ENCODE measurements around the gene CIITA.
A peak's percentile ranks its signal among the peaks of the same experiment; 100 is the strongest.

Gene CIITA

DNA sequence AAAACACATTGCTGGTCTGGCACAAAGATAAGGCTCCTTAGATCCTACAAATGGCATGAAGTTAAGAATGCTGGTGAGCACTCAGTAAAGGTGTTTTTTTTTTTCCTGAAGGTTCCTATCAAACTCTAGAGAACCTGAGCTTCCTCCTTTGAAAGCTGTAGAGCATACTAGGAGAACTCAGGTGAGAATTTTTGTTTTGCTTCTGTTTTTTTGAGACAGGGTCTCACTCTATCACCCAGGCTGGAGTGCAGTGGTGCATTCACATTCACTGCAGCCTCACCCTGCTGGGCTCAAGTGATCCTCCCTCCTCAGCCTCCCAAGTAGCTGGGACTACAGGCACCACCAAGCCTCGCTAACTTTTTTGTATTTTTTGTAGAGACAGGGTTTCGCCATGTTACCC lies 21.0 kb upstream of the CIITA start:
- no peak overlapping the region for H3K4me3 ChIP-seq (ENCODE audit: low read length)
- H3K9ac ChIP-seq (ENCODE audit: low read length): no peak overlapping the region
- peaks cover 3% of the 10 kb centered on the region for H3K4me1 ChIP-seq (ENCODE audit: control insufficient read depth, insufficient read depth, low read length)
- DNase-seq (ENCODE audit: low read depth): no peak
- H3K9me3 ChIP-seq (ENCODE audit: control insufficient read depth, low read length): no peaks in the 10 kb centered on the region
- H3K27me3 ChIP-seq (replicated peaks; ENCODE audit: control insufficient read depth, insufficient read depth, low read length): no peaks in the 10 kb centered on the region
- H3K36me3 ChIP-seq (ENCODE audit: control insufficient read depth, insufficient read depth, low read length, severe bottlenecking): no peaks in the 10 kb centered on the region

DNA sequence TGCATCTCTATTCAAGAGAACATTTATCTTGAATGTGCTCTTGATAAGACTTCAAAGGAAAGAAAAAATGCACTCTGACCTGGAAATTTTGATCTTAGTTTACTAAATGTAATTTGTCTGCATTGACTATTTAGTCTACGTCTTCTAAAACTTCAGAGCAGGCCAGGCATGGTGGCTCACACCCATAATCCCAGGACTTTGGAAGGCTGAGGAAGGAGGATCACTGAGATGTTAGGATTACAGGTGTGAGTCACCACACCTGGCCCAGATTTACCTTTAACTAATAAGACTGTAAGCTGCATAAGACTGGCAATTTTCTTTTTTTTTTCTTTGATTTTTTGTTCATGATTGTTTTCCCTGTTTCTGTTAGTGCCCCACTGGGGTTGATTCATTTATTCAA lies 18.8 kb upstream of the CIITA start:
- Histone ChIP-seq H3K9ac (ENCODE audit: low read length) (no peak overlapping the region), H3K4me3 (ENCODE audit: low read length) (no peak overlapping the region), H3K36me3 (ENCODE audit: control insufficient read depth, insufficient read depth, low read length, severe bottlenecking) (no peaks in the 10 kb centered on the region), H3K4me1 (ENCODE audit: control insufficient read depth, insufficient read depth, low read length) (peaks cover 12% of the 10 kb centered on the region), H3K9me3 (ENCODE audit: control insufficient read depth, low read length) (no peaks in the 10 kb centered on the region), H3K27me3 (replicated peaks; ENCODE audit: control insufficient read depth, insufficient read depth, low read length) (no peaks in the 10 kb centered on the region)
- DNase-seq (ENCODE audit: low read depth): no peak

DNA sequence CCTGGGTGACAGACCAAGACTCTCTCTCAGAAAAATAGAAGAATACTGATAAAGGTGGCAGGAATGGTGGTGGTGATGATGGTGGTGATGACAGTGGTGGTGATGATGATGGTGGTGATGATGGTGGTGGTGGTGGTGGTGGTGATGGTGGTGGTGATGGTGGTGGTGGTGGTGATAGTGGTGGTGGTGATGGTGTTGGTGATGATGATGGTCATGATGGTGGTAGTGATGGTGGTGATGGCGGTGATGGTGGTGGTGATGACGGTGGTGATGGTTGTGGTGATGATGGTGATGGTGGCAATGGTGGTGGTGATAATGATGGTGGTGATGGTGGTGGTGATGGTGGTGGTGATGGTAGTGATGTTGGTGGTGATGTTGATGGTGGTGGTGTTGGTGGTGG lies 18.0 kb upstream of the CIITA start:
- Histone ChIP-seq H3K36me3 (ENCODE audit: control insufficient read depth, insufficient read depth, low read length, severe bottlenecking) (no peaks in the 10 kb centered on the region), H3K4me1 (ENCODE audit: control insufficient read depth, insufficient read depth, low read length) (peaks cover 12% of the 10 kb centered on the region), H3K27me3 (replicated peaks; ENCODE audit: control insufficient read depth, insufficient read depth, low read length) (no peaks in the 10 kb centered on the region), H3K9me3 (ENCODE audit: control insufficient read depth, low read length) (no peaks in the 10 kb centered on the region), H3K4me3 (ENCODE audit: low read length) (no peak overlapping the region), H3K9ac (ENCODE audit: low read length) (no peak overlapping the region)
- DNase-seq (ENCODE audit: low read depth): no peak

DNA sequence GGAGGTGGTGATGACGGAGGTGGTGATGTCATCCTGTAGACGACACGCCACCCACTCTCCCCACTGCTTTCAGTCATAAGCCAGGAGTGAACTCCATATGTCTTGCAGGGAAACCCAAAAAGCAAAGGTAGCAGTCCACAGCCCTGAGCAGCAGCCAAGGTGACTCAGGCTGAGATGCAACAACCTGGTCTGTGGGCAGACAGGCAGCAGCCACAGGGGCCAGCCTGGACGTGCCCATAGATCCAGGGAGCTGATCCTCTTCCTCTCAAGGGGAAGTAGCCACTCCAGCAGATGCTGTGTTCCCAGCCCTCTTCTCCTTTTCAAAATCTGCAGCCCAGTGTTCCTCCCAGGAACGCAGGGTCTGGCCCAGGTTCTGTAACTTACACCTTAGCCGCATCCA lies 17.3 kb upstream of the CIITA start:
- Histone ChIP-seq H3K4me3 (ENCODE audit: low read length) (no peak overlapping the region), H3K27me3 (replicated peaks; ENCODE audit: control insufficient read depth, insufficient read depth, low read length) (no peaks in the 10 kb centered on the region), H3K36me3 (ENCODE audit: control insufficient read depth, insufficient read depth, low read length, severe bottlenecking) (no peaks in the 10 kb centered on the region), H3K4me1 (ENCODE audit: control insufficient read depth, insufficient read depth, low read length) (peaks cover 12% of the 10 kb centered on the region), H3K9ac (ENCODE audit: low read length) (no peak overlapping the region), H3K9me3 (ENCODE audit: control insufficient read depth, low read length) (no peaks in the 10 kb centered on the region)
- DNase-seq (ENCODE audit: low read depth): no peak

DNA sequence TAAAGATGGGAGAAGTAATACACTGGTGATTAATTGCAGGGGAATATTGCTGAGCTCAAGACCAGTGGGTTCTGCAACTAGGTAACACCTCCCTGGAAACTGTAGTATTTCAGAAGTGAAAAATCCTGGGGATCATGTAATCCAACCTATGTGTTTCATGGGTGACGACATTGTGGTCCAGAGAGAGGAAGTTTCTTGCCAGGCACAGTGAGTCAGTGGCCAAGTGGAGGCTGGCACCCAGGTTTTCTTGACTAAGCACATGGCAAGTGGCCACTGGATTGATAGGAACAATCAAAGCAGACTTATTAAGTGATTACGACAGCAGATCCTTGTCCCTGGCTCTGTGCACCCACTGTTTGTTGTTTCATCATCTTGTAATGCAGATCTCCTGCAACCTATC lies 14.6 kb upstream of the CIITA start:
- no peaks in the 10 kb centered on the region for H3K27me3 ChIP-seq (replicated peaks; ENCODE audit: control insufficient read depth, insufficient read depth, low read length)
- H3K9ac ChIP-seq (ENCODE audit: low read length): no peak overlapping the region
- peaks cover 12% of the 10 kb centered on the region for H3K4me1 ChIP-seq (ENCODE audit: control insufficient read depth, insufficient read depth, low read length)
- no peaks in the 10 kb centered on the region for H3K36me3 ChIP-seq (ENCODE audit: control insufficient read depth, insufficient read depth, low read length, severe bottlenecking)
- H3K9me3 ChIP-seq (ENCODE audit: control insufficient read depth, low read length): no peaks in the 10 kb centered on the region
- peak; percentile 12 for DNase-seq (ENCODE audit: low read depth)
- H3K4me3 ChIP-seq (ENCODE audit: low read length): no peak overlapping the region

DNA sequence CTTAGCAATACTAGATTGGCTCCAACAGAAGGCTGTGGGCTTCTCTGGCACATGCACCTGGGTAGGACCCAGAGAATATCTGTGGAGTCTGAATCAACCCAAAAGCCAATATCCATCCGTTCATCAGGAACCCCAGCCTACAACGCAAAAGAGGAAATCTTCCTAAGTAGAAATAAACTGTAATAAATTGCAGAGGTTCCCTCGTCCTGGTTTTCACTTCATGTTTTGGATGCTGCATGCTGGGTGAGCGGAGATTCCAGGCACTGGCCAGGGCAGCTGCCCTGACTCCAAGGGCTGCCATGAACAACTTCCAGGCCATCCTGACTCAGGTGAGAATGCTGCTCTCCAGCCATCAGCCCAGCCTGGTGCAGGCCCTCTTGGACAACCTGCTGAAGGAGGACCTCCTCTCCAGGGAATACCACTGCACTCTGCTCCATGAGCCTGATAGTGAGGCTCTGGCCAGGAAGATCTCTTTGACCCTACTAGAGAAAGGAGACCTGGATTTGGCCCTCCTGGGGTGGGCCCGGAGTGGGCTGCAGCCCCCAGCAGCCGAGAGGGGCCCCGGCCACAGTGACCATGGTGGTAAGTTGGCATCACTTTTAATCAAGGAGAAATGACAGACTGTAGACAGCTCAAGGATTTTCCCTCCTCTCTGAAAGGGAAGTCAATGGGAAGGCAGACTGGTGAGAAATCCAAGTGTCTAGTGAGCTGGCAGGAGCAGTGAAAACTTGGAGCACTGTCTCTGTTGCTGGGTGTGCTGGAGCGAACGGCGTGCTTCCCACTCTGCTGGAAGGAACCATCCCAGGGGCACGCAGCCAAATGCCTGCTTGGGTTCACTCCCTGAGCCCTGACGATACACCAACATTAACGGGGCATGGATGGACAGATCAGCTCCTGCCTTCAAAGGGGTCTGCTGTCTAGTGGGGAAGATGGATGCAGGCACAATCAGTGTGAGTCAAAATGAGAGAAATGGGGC lies 10.7 kb upstream of the CIITA start:
- Histone ChIP-seq H3K9ac (ENCODE audit: low read length) (no peak overlapping the region), H3K9me3 (ENCODE audit: control insufficient read depth, low read length) (no peaks in the 10 kb centered on the region), H3K4me1 (ENCODE audit: control insufficient read depth, insufficient read depth, low read length) (peaks cover 14% of the 10 kb centered on the region), H3K36me3 (ENCODE audit: control insufficient read depth, insufficient read depth, low read length, severe bottlenecking) (no peaks in the 10 kb centered on the region), H3K4me3 (ENCODE audit: low read length) (no peak overlapping the region), H3K27me3 (replicated peaks; ENCODE audit: control insufficient read depth, insufficient read depth, low read length) (no peaks in the 10 kb centered on the region)
- no peak for DNase-seq (ENCODE audit: low read depth)

DNA sequence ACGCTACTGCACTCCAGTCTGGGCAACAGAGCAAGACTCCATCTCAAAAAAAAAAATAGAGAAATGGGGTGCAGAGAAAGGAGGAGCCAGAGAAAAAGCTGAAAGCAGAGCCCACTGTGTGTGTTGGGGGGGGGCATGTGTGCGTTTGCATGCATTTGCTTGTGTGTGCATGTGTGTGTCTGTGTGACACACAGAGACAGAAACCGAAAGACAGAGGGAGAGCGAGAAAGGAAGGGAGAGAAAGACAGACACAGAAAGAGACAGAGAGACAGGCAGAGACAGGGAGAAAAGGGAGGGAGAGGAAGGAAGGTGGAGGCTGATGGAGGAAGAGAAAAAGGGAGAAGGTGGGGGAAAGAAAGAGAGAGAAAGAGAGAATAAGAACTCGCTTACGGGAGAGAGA lies 9.8 kb upstream of the CIITA start:
- Histone ChIP-seq H3K9ac (ENCODE audit: low read length) (no peak overlapping the region), H3K9me3 (ENCODE audit: control insufficient read depth, low read length) (no peaks in the 10 kb centered on the region), H3K4me1 (ENCODE audit: control insufficient read depth, insufficient read depth, low read length) (peaks cover 16% of the 10 kb centered on the region), H3K27me3 (replicated peaks; ENCODE audit: control insufficient read depth, insufficient read depth, low read length) (no peaks in the 10 kb centered on the region), H3K36me3 (ENCODE audit: control insufficient read depth, insufficient read depth, low read length, severe bottlenecking) (no peaks in the 10 kb centered on the region), H3K4me3 (ENCODE audit: low read length) (no peak overlapping the region)
- no peak for DNase-seq (ENCODE audit: low read depth)

DNA sequence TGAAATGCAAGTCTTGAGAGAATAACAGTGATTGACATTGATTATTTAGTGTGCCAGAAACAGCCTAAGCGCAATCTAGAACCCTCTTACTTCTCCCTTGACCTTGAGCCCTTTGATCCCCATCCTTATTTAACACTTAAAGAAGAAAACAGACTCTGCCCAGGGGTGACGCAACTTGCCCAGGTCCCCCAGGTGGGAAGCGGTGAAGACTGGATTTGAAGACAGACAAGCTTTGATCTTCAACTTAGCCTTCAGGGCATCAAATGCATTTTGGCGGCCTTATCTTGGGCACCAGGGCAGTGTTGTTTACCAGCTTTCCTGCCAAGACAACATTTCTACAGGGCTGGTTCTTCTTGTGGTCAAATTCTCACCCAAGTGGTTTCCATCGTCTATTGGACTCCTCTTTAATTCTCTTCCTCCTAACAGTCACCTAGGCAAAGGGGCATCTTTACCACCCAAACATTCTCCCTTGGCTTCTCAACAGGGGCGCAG lies 8.9 kb upstream of the CIITA start:
- Histone ChIP-seq H3K4me1 (ENCODE audit: control insufficient read depth, insufficient read depth, low read length) (peaks cover 8% of the 10 kb centered on the region), H3K9ac (ENCODE audit: low read length) (no peak overlapping the region), H3K36me3 (ENCODE audit: control insufficient read depth, insufficient read depth, low read length, severe bottlenecking) (no peaks in the 10 kb centered on the region), H3K27me3 (replicated peaks; ENCODE audit: control insufficient read depth, insufficient read depth, low read length) (no peaks in the 10 kb centered on the region), H3K4me3 (ENCODE audit: low read length) (no peak overlapping the region), H3K9me3 (ENCODE audit: control insufficient read depth, low read length) (no peaks in the 10 kb centered on the region)
- no peak for DNase-seq (ENCODE audit: low read depth)

DNA sequence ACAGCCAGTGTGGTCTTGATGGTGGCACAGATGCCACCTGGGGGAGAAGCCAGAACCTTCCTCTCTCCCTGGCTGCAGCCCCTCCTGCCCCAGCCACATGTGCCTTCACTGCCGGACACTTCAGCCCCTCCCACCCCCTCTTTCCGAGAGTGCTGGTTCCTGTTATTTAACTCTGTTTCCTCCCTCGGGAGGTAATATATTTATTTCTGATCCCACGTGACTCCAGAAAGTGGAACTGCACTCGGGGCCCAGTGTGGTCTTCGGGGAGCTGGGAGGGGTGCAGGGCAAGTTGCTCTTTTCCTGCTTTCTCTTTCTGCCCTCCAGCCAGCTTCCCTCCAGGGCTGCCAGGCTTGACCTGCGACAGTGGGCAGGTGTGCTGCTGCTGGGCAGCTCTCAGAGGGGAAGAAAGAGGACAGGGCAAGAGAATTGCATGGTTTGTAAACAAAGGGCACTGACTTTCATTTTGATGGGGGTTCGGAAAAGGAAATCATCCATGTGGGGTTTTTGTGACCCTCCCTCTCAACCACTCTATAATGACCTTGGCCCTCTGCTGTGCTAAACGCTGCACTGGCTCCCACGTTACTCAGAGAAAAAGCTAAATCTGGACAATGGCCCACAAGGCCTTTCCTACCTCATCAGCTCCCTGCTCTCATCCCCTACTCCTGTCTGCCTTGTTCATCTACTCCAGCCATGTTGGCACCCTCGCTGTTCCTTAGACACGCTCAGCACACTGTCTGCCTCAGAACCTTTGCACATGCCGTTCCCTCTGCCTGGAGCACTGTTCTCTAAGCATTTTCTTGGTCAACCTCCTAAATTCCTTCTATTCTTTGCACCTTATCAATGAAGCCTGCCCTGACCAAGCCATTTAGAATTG lies 8.2 kb upstream of the CIITA start:
- DNase-seq (ENCODE audit: low read depth): no peak
- H3K9ac ChIP-seq (ENCODE audit: low read length): no peak overlapping the region
- H3K4me3 ChIP-seq (ENCODE audit: low read length): no peak overlapping the region
- no peaks in the 10 kb centered on the region for H3K36me3 ChIP-seq (ENCODE audit: control insufficient read depth, insufficient read depth, low read length, severe bottlenecking)
- H3K9me3 ChIP-seq (ENCODE audit: control insufficient read depth, low read length): no peaks in the 10 kb centered on the region
- H3K27me3 ChIP-seq (replicated peaks; ENCODE audit: control insufficient read depth, insufficient read depth, low read length): no peaks in the 10 kb centered on the region
- peaks cover 8% of the 10 kb centered on the region for H3K4me1 ChIP-seq (ENCODE audit: control insufficient read depth, insufficient read depth, low read length)

DNA sequence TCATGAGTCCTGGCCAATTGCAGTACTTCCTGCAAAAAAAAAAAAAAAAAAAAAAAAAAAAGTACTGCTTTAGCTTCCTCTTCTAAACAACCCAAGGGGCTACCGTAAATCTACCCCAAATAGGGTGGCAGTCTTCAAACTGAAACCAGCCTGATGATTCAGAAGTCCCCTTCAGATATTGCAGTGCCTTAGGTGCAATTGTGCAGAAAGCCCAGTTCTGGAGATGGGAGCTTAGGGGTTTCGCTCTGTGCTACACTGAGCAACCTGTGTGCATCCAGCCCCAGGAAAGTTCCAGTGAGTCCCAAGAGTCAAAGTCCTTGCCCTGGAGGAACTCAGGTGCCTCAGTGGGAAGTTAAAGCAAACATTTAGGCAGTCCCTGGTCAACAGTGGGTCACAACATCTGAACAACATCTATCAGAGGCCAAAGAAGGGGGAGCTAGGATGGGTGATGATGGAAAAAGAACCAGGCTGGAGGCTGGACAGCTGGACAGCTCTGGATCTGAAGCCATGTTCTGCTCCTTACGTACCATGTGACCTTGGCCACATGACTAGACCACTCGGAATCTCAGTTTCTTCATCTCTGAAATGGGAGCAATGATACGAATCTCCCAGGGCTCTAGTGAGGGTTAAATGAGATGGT lies 6.7 kb upstream of the CIITA start:
- Histone ChIP-seq H3K36me3 (ENCODE audit: control insufficient read depth, insufficient read depth, low read length, severe bottlenecking) (no peaks in the 10 kb centered on the region), H3K4me1 (ENCODE audit: control insufficient read depth, insufficient read depth, low read length) (peaks cover 8% of the 10 kb centered on the region), H3K27me3 (replicated peaks; ENCODE audit: control insufficient read depth, insufficient read depth, low read length) (no peaks in the 10 kb centered on the region), H3K9ac (ENCODE audit: low read length) (no peak overlapping the region), H3K9me3 (ENCODE audit: control insufficient read depth, low read length) (no peaks in the 10 kb centered on the region), H3K4me3 (ENCODE audit: low read length) (no peak overlapping the region)
- no peak for DNase-seq (ENCODE audit: low read depth)

DNA sequence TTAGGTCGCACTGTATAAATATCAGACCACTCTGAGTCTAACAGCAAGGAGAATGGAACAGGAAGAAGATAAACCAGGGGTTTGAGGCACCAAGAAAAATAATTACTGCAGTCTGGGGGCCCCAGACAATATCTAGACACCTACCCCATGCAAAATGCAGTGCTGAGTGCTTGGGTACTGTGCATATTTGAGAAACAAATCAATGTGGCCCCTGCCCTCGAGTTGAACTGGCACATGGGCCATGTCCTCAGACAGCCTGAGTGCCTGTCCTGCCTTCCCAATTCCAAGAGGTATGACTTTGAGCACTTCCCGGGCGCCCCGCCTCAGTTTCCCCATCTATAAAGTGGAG lies 6.2 kb upstream of the CIITA start:
- no peaks in the 10 kb centered on the region for H3K36me3 ChIP-seq (ENCODE audit: control insufficient read depth, insufficient read depth, low read length, severe bottlenecking)
- H3K4me1 ChIP-seq (ENCODE audit: control insufficient read depth, insufficient read depth, low read length): peaks cover 8% of the 10 kb centered on the region
- H3K9ac ChIP-seq (ENCODE audit: low read length): no peak overlapping the region
- H3K4me3 ChIP-seq (ENCODE audit: low read length): no peak overlapping the region
- no peak for DNase-seq (ENCODE audit: low read depth)
- H3K9me3 ChIP-seq (ENCODE audit: control insufficient read depth, low read length): no peaks in the 10 kb centered on the region
- no peaks in the 10 kb centered on the region for H3K27me3 ChIP-seq (replicated peaks; ENCODE audit: control insufficient read depth, insufficient read depth, low read length)
